DMS153 (cell line): Measurements from ENCODE around the gene EXOC3L4.
"Not testable (repeated sequence)": the region's sequence is repeated elsewhere in the genome, so short reads cannot be mapped to it uniquely, and the experiment has no call there.

Source experiments
- DNase-seq: peaks from one replicate; lab custom pipeline; 2025; lab: John Stamatoyannopoulos, UW

EXOC3L4 gene

DNA sequence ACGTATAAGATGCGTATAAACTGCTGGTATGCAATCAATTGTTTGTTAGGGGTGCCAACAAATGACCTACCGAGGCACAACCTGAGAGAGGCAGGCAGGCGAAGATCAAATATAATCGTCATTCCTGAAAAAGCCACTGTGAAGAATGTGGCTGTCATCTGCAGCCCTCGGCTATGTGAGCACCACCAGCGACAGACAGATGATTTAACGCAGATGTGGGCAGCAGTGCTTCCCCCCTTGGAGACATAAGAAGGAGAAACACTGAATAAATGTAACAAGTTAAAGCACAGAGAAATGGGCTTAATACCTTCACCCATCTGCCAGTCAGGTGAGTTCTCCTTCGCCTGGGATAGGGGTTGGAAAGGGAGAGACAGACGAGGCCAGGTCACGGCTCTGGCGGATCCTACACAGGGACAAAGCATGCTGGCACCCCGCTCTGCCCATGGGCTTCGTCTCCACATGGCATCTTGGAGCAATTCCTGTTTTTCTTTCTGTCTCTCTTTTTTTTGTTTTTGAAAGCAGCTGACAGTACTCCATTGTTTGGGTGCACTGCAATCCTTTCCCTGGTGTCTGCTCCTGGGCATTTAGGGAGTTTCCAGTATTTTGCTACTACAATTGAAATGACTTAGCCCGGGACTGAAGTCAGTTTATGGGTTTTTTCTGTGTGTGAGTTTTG lies 56.9 kb downstream of the EXOC3L4 start:
- DNase-seq: no peak

DNA sequence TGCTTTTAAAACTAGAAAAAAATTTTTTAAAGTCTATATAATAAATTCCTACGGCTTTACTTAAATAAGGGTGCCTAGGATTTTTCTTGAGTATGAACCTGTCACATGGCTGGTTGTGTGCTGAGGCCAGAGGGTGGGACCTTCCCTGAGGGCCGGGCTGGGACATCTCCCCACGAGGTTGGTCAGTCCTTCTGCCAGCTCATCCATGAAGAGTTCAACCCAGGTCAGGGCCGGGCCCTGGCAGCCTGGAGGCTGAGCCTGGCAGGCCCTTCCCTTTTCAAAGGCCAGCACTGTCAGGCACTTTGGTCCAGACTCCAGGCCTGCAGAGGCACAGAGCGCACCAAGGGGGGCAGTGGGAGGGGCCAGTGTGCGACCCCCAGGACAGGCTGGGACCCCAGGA lies 60.5 kb downstream of the EXOC3L4 start:
- DNase-seq: no peak

DNA sequence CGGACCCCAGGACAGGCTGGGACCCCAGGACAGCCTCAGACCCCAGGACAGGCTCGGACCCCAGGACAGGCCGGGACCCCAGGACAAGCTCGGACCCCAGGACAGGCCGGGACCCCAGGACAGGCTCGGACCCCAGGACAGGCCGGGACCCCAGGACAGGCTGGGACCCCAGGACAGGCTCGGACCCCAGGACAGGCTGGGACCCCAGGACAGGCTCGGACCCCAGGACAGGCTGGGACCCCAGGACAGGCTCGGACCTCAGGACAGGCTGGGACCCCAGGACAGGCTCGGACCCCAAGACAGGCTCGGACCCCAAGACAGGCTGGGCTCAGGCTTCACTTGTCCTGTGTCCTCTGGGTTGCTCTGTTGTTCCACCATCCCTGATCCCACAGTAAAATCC lies 60.9 kb downstream of the EXOC3L4 start:
- DNase-seq: not testable (repeated sequence)

- DNase-seq: no peak
Observed at GRCh38 chr14:103155826-103156394, 61.4 kb downstream of the EXOC3L4 start.

DNA sequence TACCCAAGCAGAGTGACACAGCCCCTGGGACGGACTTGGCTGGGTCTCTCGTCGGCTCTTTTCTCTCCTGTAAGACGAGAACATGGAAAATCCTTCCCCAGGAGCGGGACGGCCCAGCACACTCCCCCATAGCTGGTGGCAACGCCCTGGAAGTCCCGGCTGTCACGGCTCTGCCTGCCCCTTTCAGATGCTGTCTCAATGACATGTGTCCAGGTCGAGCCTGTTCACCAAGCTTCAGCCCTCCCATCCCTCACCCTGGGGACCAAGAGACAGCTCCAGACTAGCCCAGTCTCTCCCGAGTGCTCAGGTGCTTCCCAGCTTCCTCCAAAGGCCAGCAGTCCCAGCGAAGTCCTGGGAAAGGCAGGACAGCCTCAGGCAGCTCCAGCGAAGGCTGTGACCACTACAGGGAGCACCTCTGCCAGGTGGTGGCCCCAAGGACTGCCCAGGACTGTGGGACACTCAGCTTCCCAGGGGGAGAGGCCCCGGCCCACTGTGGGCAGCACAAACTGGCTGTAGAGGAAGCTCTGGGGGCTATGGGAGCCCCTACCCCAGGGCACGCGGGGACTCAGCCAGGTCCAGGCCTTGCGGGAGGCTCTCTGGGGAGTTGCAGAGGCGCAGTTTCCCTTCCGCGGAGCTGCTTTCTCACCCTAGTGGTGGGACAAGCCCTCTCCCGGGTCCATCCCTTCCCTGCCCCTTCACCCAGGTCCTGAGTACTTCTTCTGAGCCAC lies 62.3 kb downstream of the EXOC3L4 start:
- no peak for DNase-seq

DNA sequence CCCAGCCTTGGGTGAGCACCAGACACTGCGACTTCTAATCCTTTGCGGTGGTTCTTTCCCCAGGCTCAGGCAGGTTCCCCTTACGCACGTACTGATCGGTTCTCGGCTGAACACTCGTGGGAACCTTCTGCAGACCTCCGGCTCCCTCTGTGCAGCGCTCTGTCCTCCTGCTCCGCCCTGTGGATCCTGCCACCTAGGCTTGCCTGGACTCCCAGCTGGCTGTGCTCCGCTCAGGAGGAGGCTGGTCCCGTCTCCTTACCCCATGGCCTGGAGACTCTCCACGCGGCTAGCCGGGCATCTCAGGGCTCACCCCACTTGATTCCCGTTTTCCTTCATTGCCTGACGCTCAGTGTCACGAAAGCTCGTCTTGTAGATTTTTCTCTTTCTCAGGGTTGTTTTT lies 63.4 kb downstream of the EXOC3L4 start:
- no peak for DNase-seq

DNA sequence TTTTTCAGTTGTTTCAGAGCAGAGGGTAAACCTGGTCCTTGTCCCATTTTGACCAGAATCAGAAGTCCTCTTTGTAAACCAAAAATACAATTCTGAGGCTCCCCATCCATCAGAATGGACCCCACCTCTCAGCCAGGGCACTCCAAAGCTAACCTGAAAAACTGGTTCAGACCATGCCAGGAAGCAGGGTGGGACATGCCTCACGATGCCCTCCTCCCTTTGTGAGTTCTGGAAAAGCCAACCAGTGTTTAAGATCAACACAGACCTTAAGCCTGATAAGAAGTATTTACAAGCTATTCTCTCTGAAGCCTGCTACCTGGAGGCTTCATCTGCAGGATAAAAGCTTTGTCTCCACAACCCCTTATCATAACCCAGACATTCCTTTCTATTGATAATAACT lies 64.2 kb downstream of the EXOC3L4 start:
- DNase-seq: no peak
